ENCODE measurements around the gene SS18L1. TPM values are rescaled to one million over a fixed set of nuclear protein-coding genes. Genes with fewer than 3 reads are reported as not detected.

SS18L1 gene
- total and polyA plus RNA-seq, 2 experiments from 2014 or later, result 2.1 to 13.0 TPM

DNA sequence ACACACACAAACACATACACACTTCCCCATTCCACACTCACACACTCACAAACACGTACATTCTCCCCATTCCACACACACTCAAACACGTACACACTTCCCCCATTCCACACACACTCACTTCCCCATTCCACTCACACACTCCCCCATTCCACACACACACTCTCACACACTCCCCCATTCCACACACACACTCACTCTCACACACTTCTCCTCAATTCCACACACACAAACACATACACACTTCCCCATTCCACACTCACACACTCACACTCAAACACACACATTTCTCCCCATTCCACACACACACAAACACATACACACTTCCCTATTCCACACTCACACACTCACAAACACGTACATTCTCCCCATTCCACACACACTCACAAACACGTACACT is 86.1 kb downstream of the SS18L1 start:
- TF ChIP-seq CTCF (IDR thresholded peaks at IDR 0.05; ENCODE audit: poor library complexity), result no peak
- TF ChIP-seq EZH2phosphoT487 (IDR thresholded peaks at IDR 0.05; ENCODE audit: low read depth, severe bottlenecking, unreplicated experiment), result no peak
- no peak for TF ChIP-seq EZH2 (IDR thresholded peaks at IDR 0.05; ENCODE audit: borderline replicate concordance)
- no peak overlapping the region for H2AFZ ChIP-seq
- 64% methylated on average over 4 of the region's 4 CpGs for WGBS (ENCODE audit: low lambda C conversion rate, missing lambda C conversion rate)
- no peaks in the 10 kb centered on the region for H3K36me3 ChIP-seq (replicated peaks; ENCODE audit: insufficient read depth, low read depth)
- peaks cover 6% of the 10 kb centered on the region for H3K27me3 ChIP-seq
- H3K79me2 ChIP-seq, result no peaks in the 10 kb centered on the region
- no peaks in the 10 kb centered on the region for H4K20me1 ChIP-seq (ENCODE audit: insufficient read depth, poor library complexity, severe bottlenecking)
- H3K9me2 ChIP-seq (replicated peaks; ENCODE audit: insufficient read depth), result no peaks in the 10 kb centered on the region
- H3K9me3 ChIP-seq (ENCODE audit: low read depth), result no peaks in the 10 kb centered on the region
- DNase-seq (ENCODE audit: low spot score), result no peak
- H3K4me3 ChIP-seq, result no peak overlapping the region
- no peak overlapping the region for H3K27ac ChIP-seq
- H3K4me2 ChIP-seq, result no peak overlapping the region
- no peaks in the 10 kb centered on the region for H3K4me1 ChIP-seq (ENCODE audit: insufficient read depth)

DNA sequence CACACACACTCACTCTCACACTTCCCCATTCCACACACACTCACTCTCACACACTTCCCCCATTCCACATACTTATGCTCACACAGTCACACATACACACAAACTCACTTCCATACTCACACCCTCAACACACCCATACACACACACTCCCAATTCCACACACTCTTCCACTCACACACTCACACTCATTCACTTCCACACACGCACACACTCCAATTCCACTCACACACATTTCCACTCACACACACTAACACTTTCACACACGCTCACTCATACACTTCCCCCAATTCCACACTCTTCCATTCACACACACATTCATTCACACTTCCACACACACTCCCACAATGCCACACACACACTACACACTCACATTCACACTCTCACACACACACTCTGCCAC is 86.7 kb downstream of the SS18L1 start:
- Histone ChIP-seq H3K36me3 (replicated peaks; ENCODE audit: insufficient read depth, low read depth) (no peaks in the 10 kb centered on the region), H3K4me1 (ENCODE audit: insufficient read depth) (no peaks in the 10 kb centered on the region), H4K20me1 (ENCODE audit: insufficient read depth, poor library complexity, severe bottlenecking) (no peaks in the 10 kb centered on the region), H2AFZ (no peak overlapping the region), H3K27me3 (no peaks in the 10 kb centered on the region), H3K9me2 (replicated peaks; ENCODE audit: insufficient read depth) (no peaks in the 10 kb centered on the region), H3K27ac (no peak overlapping the region), H3K79me2 (no peaks in the 10 kb centered on the region), H3K4me3 (no peak overlapping the region), H3K9me3 (ENCODE audit: low read depth) (no peaks in the 10 kb centered on the region), H3K4me2 (no peak overlapping the region)
- 94% methylated on average over 2 of the region's 2 CpGs for WGBS (ENCODE audit: low lambda C conversion rate, missing lambda C conversion rate)
- DNase-seq (ENCODE audit: low spot score), result no peak
- TF ChIP-seq EZH2phosphoT487 (IDR thresholded peaks at IDR 0.05; ENCODE audit: low read depth, severe bottlenecking, unreplicated experiment) (no peak), EZH2 (IDR thresholded peaks at IDR 0.05; ENCODE audit: borderline replicate concordance) (no peak), CTCF (IDR thresholded peaks at IDR 0.05; ENCODE audit: poor library complexity) (no peak)

DNA sequence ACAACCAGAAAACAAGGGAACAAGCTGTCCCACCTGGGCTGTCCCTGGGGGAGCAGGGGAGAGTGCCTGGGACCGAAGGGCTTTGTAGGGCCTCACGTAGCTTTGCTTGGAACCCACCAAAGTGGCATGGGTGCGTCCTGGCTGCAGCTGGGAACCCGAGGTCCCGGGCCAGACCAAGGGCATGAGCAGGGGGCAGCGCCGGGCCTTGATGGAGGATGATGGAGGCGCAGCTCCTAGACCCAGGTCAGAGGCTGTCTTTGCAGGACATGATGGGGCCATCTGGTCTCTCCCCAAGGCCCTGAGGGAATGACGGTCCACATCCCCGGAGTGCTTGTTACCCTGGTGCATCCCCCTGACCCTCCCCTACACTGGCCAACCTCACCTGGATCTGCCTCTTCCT is 87.1 kb downstream of the SS18L1 start:
- H3K27ac ChIP-seq, result no peak overlapping the region
- no peak overlapping the region for H3K4me3 ChIP-seq
- TF ChIP-seq CTCF (IDR thresholded peaks at IDR 0.05; ENCODE audit: poor library complexity), result no peak
- TF ChIP-seq EZH2phosphoT487 (IDR thresholded peaks at IDR 0.05; ENCODE audit: low read depth, severe bottlenecking, unreplicated experiment), result no peak
- no peak for TF ChIP-seq EZH2 (IDR thresholded peaks at IDR 0.05; ENCODE audit: borderline replicate concordance)
- no peaks in the 10 kb centered on the region for H4K20me1 ChIP-seq (ENCODE audit: insufficient read depth, poor library complexity, severe bottlenecking)
- no peak overlapping the region for H3K4me2 ChIP-seq
- WGBS (ENCODE audit: low lambda C conversion rate, missing lambda C conversion rate), result 92% methylated on average over 10 of the region's 10 CpGs
- H3K79me2 ChIP-seq, result no peaks in the 10 kb centered on the region
- no peak for DNase-seq (ENCODE audit: low spot score)
- no peak overlapping the region for H2AFZ ChIP-seq
- H3K27me3 ChIP-seq, result no peaks in the 10 kb centered on the region
- no peaks in the 10 kb centered on the region for H3K4me1 ChIP-seq (ENCODE audit: insufficient read depth)
- H3K36me3 ChIP-seq (replicated peaks; ENCODE audit: insufficient read depth, low read depth), result no peaks in the 10 kb centered on the region
- H3K9me2 ChIP-seq (replicated peaks; ENCODE audit: insufficient read depth), result no peaks in the 10 kb centered on the region
- no peaks in the 10 kb centered on the region for H3K9me3 ChIP-seq (ENCODE audit: low read depth)

DNA sequence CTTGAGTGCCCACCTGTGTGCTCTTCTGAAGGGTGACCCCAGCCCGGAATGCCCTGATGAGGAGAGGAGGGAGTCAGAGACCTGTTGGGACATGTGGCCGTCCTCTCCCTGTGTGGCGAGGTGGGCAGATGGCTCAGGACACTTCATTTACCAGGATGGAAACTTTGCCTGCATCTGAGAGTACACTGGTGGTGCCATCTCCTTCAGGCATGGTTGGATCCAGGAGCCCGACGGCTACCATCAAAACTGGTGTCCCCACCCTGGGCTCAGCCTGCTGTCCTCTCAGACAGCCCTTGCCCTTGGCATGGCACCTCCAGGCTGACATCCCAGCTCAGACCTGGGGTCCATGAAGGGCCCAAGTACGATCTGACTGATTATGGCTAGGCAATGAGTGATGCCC is 87.7 kb downstream of the SS18L1 start:
- WGBS (ENCODE audit: low lambda C conversion rate, missing lambda C conversion rate), result 81% methylated on average over 6 of the region's 6 CpGs
- Histone ChIP-seq H3K9me2 (replicated peaks; ENCODE audit: insufficient read depth) (no peaks in the 10 kb centered on the region), H3K27me3 (no peaks in the 10 kb centered on the region), H4K20me1 (ENCODE audit: insufficient read depth, poor library complexity, severe bottlenecking) (no peaks in the 10 kb centered on the region), H3K4me1 (ENCODE audit: insufficient read depth) (no peaks in the 10 kb centered on the region), H2AFZ (no peak overlapping the region), H3K27ac (no peak overlapping the region), H3K4me2 (no peak overlapping the region), H3K9me3 (ENCODE audit: low read depth) (no peaks in the 10 kb centered on the region), H3K36me3 (replicated peaks; ENCODE audit: insufficient read depth, low read depth) (no peaks in the 10 kb centered on the region), H3K79me2 (no peaks in the 10 kb centered on the region), H3K4me3 (no peak overlapping the region)
- TF ChIP-seq EZH2 (IDR thresholded peaks at IDR 0.05; ENCODE audit: borderline replicate concordance) (no peak), EZH2phosphoT487 (IDR thresholded peaks at IDR 0.05; ENCODE audit: low read depth, severe bottlenecking, unreplicated experiment) (no peak), CTCF (IDR thresholded peaks at IDR 0.05; ENCODE audit: poor library complexity) (no peak)
- DNase-seq (ENCODE audit: low spot score), result no peak
